HUDEP-2 (cell line): ENCODE measurements around the gene ELAVL2.

ENCODE experiments used
- DNase-seq, 76 experiments: peaks; one replicate each; lab custom pipeline; 2025; ENCODE audit not compliant: unreplicated experiment in 76 of 76; lab: John Stamatoyannopoulos, UW

The ELAVL2 gene

GRCh38 chr9:23669776-23670175 lies 156.3 kb downstream of the ELAVL2 start:
- DNase-seq, result no peak

GRCh38 chr9:23665635-23666034 lies 160.4 kb downstream of the ELAVL2 start:
- DNase-seq, result no peak

- no peak for DNase-seq
These were observed 161.0 kb downstream of the ELAVL2 start for GRCh38 chr9:23665051-23665450.

GRCh38 chr9:23663946-23664345 lies 162.1 kb downstream of the ELAVL2 start:
- DNase-seq, result no peak

- DNase-seq, result no peak
These were observed 162.5 kb downstream of the ELAVL2 start for GRCh38 chr9:23663536-23663935.

- DNase-seq, result no peak
These were observed 162.9 kb downstream of the ELAVL2 start for GRCh38 chr9:23663125-23663524.

- DNase-seq, result no peak
These were observed 163.7 kb downstream of the ELAVL2 start for GRCh38 chr9:23662320-23662719.

- DNase-seq, result no peak
These were observed 166.6 kb downstream of the ELAVL2 start for GRCh38 chr9:23659346-23660006.

GRCh38 chr9:23658376-23659258 lies 167.4 kb downstream of the ELAVL2 start:
- DNase-seq, result no peak

- DNase-seq, result no peak
These were observed 175.0 kb downstream of the ELAVL2 start for GRCh38 chr9:23651051-23651450.

GRCh38 chr9:23648651-23649050 lies 177.4 kb downstream of the ELAVL2 start:
- DNase-seq, result no peak

- no peak for DNase-seq
These were observed 181.1 kb downstream of the ELAVL2 start for GRCh38 chr9:23644896-23645295.

GRCh38 chr9:23644326-23644725 lies 181.7 kb downstream of the ELAVL2 start:
- no peak for DNase-seq

GRCh38 chr9:23643656-23644258 lies 182.3 kb downstream of the ELAVL2 start:
- DNase-seq, result no peak
